ENCODE results near the gene LRRC61.

The LRRC61 gene

DNA sequence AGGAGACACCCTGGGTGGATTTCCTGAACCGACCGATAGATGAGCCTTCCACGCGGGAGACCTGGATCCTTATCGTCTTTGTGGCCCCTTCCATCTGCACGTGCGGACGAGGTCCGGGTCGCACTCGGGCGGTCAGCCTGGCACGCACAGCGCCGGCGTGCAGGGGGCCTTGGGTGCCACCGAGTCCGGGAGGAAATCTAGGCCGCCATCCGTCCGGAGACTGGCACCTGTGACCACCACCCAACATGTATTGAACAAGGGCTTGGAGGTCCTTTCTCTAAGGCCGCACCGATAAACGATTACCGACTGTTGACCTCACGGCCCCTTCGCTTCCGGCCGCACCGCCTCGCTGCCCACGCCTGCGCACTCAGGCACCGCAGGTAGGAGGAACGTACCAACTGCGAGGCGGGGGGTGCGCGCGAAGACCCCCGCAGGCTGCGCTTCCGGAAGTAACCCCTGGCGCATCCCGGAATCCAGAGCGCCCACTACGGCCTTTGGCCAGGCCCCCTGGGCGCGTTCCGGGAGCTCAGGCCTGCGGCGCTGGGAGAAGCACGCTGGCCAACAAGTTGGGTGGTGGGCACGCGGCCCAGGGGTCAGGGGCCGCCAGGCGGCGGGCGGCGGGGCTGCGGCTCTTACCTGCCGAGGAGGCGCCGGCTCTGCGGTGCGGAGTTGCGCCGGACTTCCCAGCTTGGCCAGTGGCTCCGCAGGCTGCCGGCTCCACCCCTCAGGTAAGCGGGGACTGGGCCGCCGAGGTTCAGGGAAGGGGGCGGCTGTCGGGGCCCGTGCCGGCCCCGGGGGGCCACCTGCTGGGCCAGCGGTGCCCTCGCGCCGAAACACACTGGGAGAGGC lies at the start of gene LRRC61, which contains the start of gene ACTR3C (continued):
- TF ChIP-seq ZNF391 (tag by site-specific recombination; IDR thresholded peaks at IDR 0.05; ENCODE audit: borderline replicate concordance, low read depth) = no peak
- TF ChIP-seq GFI1B (tag by site-specific recombination; IDR thresholded peaks at IDR 0.05) = no peak
- TF ChIP-seq, protein P1, sequence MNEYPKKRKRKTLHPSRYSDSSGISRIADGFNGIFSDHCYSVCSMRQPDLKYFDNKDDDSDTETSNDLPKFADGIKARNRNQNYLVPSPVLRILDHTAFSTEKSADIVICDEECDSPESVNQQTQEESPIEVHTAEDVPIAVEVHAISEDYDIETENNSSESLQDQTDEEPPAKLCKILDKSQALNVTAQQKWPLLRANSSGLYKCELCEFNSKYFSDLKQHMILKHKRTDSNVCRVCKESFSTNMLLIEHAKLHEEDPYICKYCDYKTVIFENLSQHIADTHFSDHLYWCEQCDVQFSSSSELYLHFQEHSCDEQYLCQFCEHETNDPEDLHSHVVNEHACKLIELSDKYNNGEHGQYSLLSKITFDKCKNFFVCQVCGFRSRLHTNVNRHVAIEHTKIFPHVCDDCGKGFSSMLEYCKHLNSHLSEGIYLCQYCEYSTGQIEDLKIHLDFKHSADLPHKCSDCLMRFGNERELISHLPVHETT (tag by site-specific recombination; IDR thresholded peaks at IDR 0.05) = no peak
- TF ChIP-seq SP7 (tag by site-specific recombination; IDR thresholded peaks at IDR 0.05) = peak; percentile 58
- TF ChIP-seq, protein P2, sequence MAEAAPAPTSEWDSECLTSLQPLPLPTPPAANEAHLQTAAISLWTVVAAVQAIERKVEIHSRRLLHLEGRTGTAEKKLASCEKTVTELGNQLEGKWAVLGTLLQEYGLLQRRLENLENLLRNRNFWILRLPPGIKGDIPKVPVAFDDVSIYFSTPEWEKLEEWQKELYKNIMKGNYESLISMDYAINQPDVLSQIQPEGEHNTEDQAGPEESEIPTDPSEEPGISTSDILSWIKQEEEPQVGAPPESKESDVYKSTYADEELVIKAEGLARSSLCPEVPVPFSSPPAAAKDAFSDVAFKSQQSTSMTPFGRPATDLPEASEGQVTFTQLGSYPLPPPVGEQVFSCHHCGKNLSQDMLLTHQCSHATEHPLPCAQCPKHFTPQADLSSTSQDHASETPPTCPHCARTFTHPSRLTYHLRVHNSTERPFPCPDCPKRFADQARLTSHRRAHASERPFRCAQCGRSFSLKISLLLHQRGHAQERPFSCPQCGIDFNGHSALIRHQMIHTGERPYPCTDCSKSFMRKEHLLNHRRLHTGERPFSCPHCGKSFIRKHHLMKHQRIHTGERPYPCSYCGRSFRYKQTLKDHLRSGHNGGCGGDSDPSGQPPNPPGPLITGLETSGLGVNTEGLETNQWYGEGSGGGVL (tag by site-specific recombination; IDR thresholded peaks at IDR 0.05) = no peak
- TF ChIP-seq ZNF133 (tag by site-specific recombination; IDR thresholded peaks at IDR 0.05) = no peak
- TF ChIP-seq, protein P3, sequence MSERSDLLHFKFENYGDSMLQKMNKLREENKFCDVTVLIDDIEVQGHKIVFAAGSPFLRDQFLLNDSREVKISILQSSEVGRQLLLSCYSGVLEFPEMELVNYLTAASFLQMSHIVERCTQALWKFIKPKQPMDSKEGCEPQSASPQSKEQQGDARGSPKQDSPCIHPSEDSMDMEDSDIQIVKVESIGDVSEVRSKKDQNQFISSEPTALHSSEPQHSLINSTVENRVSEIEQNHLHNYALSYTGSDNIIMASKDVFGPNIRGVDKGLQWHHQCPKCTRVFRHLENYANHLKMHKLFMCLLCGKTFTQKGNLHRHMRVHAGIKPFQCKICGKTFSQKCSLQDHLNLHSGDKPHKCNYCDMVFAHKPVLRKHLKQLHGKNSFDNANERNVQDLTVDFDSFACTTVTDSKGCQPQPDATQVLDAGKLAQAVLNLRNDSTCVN (tag by site-specific recombination; optimal IDR thresholded peaks at IDR 0.05) = peak; percentile 86
- TF ChIP-seq ZNF558 (tag by site-specific recombination; IDR thresholded peaks at IDR 0.05) = no peak
- TF ChIP-seq ZNF701 (tag by site-specific recombination; IDR thresholded peaks at IDR 0.05) = no peak
- peak; percentile 83 for TF ChIP-seq SCRT2 (tag by site-specific recombination; IDR thresholded peaks at IDR 0.05)
- TF ChIP-seq ZNF350 (tag by site-specific recombination; IDR thresholded peaks at IDR 0.05) = no peak
- TF ChIP-seq, protein P4, sequence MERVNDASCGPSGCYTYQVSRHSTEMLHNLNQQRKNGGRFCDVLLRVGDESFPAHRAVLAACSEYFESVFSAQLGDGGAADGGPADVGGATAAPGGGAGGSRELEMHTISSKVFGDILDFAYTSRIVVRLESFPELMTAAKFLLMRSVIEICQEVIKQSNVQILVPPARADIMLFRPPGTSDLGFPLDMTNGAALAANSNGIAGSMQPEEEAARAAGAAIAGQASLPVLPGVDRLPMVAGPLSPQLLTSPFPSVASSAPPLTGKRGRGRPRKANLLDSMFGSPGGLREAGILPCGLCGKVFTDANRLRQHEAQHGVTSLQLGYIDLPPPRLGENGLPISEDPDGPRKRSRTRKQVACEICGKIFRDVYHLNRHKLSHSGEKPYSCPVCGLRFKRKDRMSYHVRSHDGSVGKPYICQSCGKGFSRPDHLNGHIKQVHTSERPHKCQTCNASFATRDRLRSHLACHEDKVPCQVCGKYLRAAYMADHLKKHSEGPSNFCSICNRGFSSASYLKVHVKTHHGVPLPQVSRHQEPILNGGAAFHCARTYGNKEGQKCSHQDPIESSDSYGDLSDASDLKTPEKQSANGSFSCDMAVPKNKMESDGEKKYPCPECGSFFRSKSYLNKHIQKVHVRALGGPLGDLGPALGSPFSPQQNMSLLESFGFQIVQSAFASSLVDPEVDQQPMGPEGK (tag by site-specific recombination; IDR thresholded peaks at IDR 0.05) = peak; percentile 78
- TF ChIP-seq, protein P5, sequence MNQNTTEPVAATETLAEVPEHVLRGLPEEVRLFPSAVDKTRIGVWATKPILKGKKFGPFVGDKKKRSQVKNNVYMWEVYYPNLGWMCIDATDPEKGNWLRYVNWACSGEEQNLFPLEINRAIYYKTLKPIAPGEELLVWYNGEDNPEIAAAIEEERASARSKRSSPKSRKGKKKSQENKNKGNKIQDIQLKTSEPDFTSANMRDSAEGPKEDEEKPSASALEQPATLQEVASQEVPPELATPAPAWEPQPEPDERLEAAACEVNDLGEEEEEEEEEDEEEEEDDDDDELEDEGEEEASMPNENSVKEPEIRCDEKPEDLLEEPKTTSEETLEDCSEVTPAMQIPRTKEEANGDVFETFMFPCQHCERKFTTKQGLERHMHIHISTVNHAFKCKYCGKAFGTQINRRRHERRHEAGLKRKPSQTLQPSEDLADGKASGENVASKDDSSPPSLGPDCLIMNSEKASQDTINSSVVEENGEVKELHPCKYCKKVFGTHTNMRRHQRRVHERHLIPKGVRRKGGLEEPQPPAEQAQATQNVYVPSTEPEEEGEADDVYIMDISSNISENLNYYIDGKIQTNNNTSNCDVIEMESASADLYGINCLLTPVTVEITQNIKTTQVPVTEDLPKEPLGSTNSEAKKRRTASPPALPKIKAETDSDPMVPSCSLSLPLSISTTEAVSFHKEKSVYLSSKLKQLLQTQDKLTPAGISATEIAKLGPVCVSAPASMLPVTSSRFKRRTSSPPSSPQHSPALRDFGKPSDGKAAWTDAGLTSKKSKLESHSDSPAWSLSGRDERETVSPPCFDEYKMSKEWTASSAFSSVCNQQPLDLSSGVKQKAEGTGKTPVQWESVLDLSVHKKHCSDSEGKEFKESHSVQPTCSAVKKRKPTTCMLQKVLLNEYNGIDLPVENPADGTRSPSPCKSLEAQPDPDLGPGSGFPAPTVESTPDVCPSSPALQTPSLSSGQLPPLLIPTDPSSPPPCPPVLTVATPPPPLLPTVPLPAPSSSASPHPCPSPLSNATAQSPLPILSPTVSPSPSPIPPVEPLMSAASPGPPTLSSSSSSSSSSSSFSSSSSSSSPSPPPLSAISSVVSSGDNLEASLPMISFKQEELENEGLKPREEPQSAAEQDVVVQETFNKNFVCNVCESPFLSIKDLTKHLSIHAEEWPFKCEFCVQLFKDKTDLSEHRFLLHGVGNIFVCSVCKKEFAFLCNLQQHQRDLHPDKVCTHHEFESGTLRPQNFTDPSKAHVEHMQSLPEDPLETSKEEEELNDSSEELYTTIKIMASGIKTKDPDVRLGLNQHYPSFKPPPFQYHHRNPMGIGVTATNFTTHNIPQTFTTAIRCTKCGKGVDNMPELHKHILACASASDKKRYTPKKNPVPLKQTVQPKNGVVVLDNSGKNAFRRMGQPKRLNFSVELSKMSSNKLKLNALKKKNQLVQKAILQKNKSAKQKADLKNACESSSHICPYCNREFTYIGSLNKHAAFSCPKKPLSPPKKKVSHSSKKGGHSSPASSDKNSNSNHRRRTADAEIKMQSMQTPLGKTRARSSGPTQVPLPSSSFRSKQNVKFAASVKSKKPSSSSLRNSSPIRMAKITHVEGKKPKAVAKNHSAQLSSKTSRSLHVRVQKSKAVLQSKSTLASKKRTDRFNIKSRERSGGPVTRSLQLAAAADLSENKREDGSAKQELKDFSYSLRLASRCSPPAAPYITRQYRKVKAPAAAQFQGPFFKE (tag by site-specific recombination; IDR thresholded peaks at IDR 0.05; ENCODE audit: borderline replicate concordance) = no peak
- peak; percentile 78 for TF ChIP-seq ZNF423 (tag by site-specific recombination; IDR thresholded peaks at IDR 0.05)
- TF ChIP-seq OVOL3 (tag by site-specific recombination; IDR thresholded peaks at IDR 0.05) = no peak
- no peak for TF ChIP-seq ZNF239 (tag by site-specific recombination; IDR thresholded peaks at IDR 0.05)
- TF ChIP-seq ZNF830 (tag by site-specific recombination; IDR thresholded peaks at IDR 0.05; ENCODE audit: low read depth) = no peak
- TF ChIP-seq ZNF175 (tag by site-specific recombination; IDR thresholded peaks at IDR 0.05) = no peak
- no peak for TF ChIP-seq ZNF596 (tag by site-specific recombination; IDR thresholded peaks at IDR 0.05)
- TF ChIP-seq, protein P6, sequence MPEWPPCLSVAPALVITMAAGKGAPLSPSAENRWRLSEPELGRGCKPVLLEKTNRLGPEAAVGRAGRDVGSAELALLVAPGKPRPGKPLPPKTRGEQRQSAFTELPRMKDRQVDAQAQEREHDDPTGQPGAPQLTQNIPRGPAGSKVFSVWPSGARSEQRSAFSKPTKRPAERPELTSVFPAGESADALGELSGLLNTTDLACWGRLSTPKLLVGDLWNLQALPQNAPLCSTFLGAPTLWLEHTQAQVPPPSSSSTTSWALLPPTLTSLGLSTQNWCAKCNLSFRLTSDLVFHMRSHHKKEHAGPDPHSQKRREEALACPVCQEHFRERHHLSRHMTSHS (tag by site-specific recombination; IDR thresholded peaks at IDR 0.05) = no peak
- no peak for TF ChIP-seq ZNF530 (tag by site-specific recombination; IDR thresholded peaks at IDR 0.05; ENCODE audit: low read depth)
- TF ChIP-seq, protein P7, sequence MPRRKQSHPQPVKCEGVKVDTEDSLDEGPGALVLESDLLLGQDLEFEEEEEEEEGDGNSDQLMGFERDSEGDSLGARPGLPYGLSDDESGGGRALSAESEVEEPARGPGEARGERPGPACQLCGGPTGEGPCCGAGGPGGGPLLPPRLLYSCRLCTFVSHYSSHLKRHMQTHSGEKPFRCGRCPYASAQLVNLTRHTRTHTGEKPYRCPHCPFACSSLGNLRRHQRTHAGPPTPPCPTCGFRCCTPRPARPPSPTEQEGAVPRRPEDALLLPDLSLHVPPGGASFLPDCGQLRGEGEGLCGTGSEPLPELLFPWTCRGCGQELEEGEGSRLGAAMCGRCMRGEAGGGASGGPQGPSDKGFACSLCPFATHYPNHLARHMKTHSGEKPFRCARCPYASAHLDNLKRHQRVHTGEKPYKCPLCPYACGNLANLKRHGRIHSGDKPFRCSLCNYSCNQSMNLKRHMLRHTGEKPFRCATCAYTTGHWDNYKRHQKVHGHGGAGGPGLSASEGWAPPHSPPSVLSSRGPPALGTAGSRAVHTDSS (tag by site-specific recombination; IDR thresholded peaks at IDR 0.05) = no peak
- TF ChIP-seq ZNF707 (tag by site-specific recombination; IDR thresholded peaks at IDR 0.05) = no peak
- no peak for TF ChIP-seq ZNF184 (tag by site-specific recombination; IDR thresholded peaks at IDR 0.05)
- no peak for TF ChIP-seq ZNF791 (tag by site-specific recombination; IDR thresholded peaks at IDR 0.05)
